Head of caudate nucleus (tissue), 42 donors: ENCODE results near the gene STKLD1.

ENCODE experiments used
- DNase-seq, 42 donors: peaks; one replicate each; pipeline versions ENCODE4 v3.0.0 to v3.0.0-alpha.2; 2020 to 2021; ENCODE audit warnings: mixed read lengths in 7 of 42
- intact Hi-C: fragments of 100-400 bp; cut with DNase I; formaldehyde crosslinking; loops from one replicate; pipeline ENCODE4 v1.15.0; 2022

Gene STKLD1

GRCh38 chr9:133424187-133424586 is 48.0 kb downstream of the STKLD1 start:
- no peak for DNase-seq
- intact Hi-C loops, result no loop called here

- intact Hi-C loops, result no loop called here
- no peak for DNase-seq
Observed at GRCh38 chr9:133425049-133425632, 49.0 kb downstream of the STKLD1 start.

GRCh38 chr9:133426011-133426410 is 49.8 kb downstream of the STKLD1 start:
- DNase-seq, result no peak
- intact Hi-C loops, result no loop called here

GRCh38 chr9:133427658-133428348 is 51.6 kb downstream of the STKLD1 start:
- intact Hi-C loops, result no loop called here

GRCh38 chr9:133428617-133429101 is 52.5 kb downstream of the STKLD1 start:
- DNase-seq, result no peak
- intact Hi-C loops, result no loop called here

More at GRCh38 chr9:133427658-133428348, 51.6 kb downstream of the STKLD1 start:
- DNase-seq, result no peak

GRCh38 chr9:133429214-133429613 is 53.0 kb downstream of the STKLD1 start:
- intact Hi-C loops, result no loop called here

GRCh38 chr9:133429641-133430161 is 53.5 kb downstream of the STKLD1 start:
- DNase-seq, result no peak

More at GRCh38 chr9:133429214-133429613, 53.0 kb downstream of the STKLD1 start:
- DNase-seq, result no peak

GRCh38 chr9:133430244-133430643 is 54.1 kb downstream of the STKLD1 start:
- intact Hi-C loops, result no loop called here
- no peak for DNase-seq

More at GRCh38 chr9:133429641-133430161, 53.5 kb downstream of the STKLD1 start:
- intact Hi-C loops, result no loop called here

GRCh38 chr9:133433351-133433843 is 57.2 kb downstream of the STKLD1 start:
- DNase-seq, result no peak
- intact Hi-C loops, result no loop called here

- DNase-seq, result no peak
- intact Hi-C loops, result no loop called here
Observed at GRCh38 chr9:133436681-133437080, 60.5 kb downstream of the STKLD1 start.

GRCh38 chr9:133437753-133438531 is 61.8 kb downstream of the STKLD1 start:
- no peak for DNase-seq
- intact Hi-C loops, result no loop called here

- intact Hi-C loops, result no loop called here
- DNase-seq, result no peak
Observed at GRCh38 chr9:133439337-133439736, 63.2 kb downstream of the STKLD1 start.

GRCh38 chr9:133440874-133441273 is 64.7 kb downstream of the STKLD1 start:
- intact Hi-C loops, result no loop called here
- no peak for DNase-seq

GRCh38 chr9:133441571-133441970 is 65.4 kb downstream of the STKLD1 start:
- intact Hi-C loops, result no loop called here
- no peak for DNase-seq

- intact Hi-C loops, result no loop called here
- DNase-seq, result no peak
Observed at GRCh38 chr9:133443248-133443647, 67.1 kb downstream of the STKLD1 start.

GRCh38 chr9:133443982-133444381 is 67.8 kb downstream of the STKLD1 start:
- DNase-seq, result no peak
- intact Hi-C loops, result no loop called here

GRCh38 chr9:133445293-133445969 is 69.3 kb downstream of the STKLD1 start:
- no peak for DNase-seq
- intact Hi-C loops, result no loop called here

- intact Hi-C loops, result no loop called here
- no peak for DNase-seq
Observed at GRCh38 chr9:133448487-133448972, 72.4 kb downstream of the STKLD1 start.

GRCh38 chr9:133449760-133450159 is 73.6 kb downstream of the STKLD1 start:
- no peak for DNase-seq
- intact Hi-C loops, result no loop called here
